Activated CD8-positive, alpha-beta T cell treated with anti-CD3 and anti-CD28 coated beads, Interleukin-2, amount 10 ng/mL, durations not matched to agents 7 days and 5 days (primary cell): ENCODE measurements around the gene DMRT1. TPM values are rescaled to one million over a fixed set of nuclear protein-coding genes. Genes with fewer than 3 reads are reported as not detected.

Experiments used
- ATAC-seq: fragments of 150-1000 bp; cut with Tn5 transposase; one replicate; pipeline ENCODE4 v1.10.0; 2021; ENCODE audit warnings: moderate library complexity
- CTCF ChIA-PET: fragments of 350-600 bp; sonication (Branson Sonifier 250); formaldehyde crosslinking; loops from one replicate; lab custom pipeline; 2021; ENCODE audit warnings: antibody characterized with exemption; lab: Charles Lee
- POLR2A ChIA-PET: fragments of 350-600 bp; sonication (Branson Sonifier 250); formaldehyde crosslinking; loops from one replicate; lab custom pipeline; 2021; ENCODE audit warnings: antibody characterized with exemption; lab: Charles Lee
- DNase-seq: peaks from one replicate; pipeline ENCODE4 v3.0.0-alpha.2; 2020
- H3K27ac Mint-ChIP-seq: one replicate; pipeline ENCODE4 v1.8.0; 2021; ENCODE audit warnings: mild to moderate bottlenecking, mixed read lengths
- H3K27me3 Mint-ChIP-seq: one replicate; pipeline ENCODE4 v1.8.0; 2021; ENCODE audit warnings: low read depth, mixed read lengths
- H3K36me3 Mint-ChIP-seq: one replicate; pipeline ENCODE4 v1.8.0; 2021; ENCODE audit warnings: low read depth, mixed read lengths
- H3K4me1 Mint-ChIP-seq: one replicate; pipeline ENCODE4 v1.8.0; 2021; ENCODE audit warnings: low read depth, mixed read lengths
- H3K4me3 Mint-ChIP-seq: one replicate; pipeline ENCODE4 v1.8.0; 2021; ENCODE audit warnings: mild to moderate bottlenecking, mixed read lengths
- H3K9me3 Mint-ChIP-seq: one replicate; pipeline ENCODE4 v1.8.0; 2022; ENCODE audit warnings: mixed read lengths; ENCODE audit not compliant: insufficient read depth
- total RNA-seq, 2 experiments: library from RNA; stranded (reverse); gene quantifications; one replicate each; pipeline ENCODE4 v1.2.3, GENCODE V29; 2021

Gene DMRT1
- total RNA-seq, 2 experiments from 2014 or later, result not detected

GRCh38 chr9:875119-875962, 33.8 kb downstream of the DMRT1 start:
- ATAC-seq, result no peak

GRCh38 chr9:876425-876824, 34.9 kb downstream of the DMRT1 start:
- no peak for ATAC-seq
- H3K27me3 Mint-ChIP-seq, result peaks cover 22% of the 10 kb centered on the region
- no peaks in the 10 kb centered on the region for H3K36me3 Mint-ChIP-seq
- POLR2A ChIA-PET, result interaction anchor here (0.6 kb wide), 1 partner anchor 32 kb away, joined by 3 read pairs; no protein-coding TSS in a partner anchor
- no peak overlapping the region for H3K27ac Mint-ChIP-seq
- H3K4me3 Mint-ChIP-seq, result no peak overlapping the region
- H3K4me1 Mint-ChIP-seq, result peaks cover 12% of the 10 kb centered on the region
- no peak for DNase-seq
- CTCF ChIA-PET, result interaction anchor here (0.9 to 1.8 kb wide), 3 partner anchors 18 to 128 kb away, joined by 3 to 5 read pairs (median 4); no protein-coding TSS in a partner anchor
- no peaks in the 10 kb centered on the region for H3K9me3 Mint-ChIP-seq

More at GRCh38 chr9:875119-875962, 33.8 kb downstream of the DMRT1 start:
- Mint-ChIP-seq H3K4me1 (peaks cover 4% of the 10 kb centered on the region), H3K27me3 (peaks cover 23% of the 10 kb centered on the region), H3K4me3 (no peak overlapping the region), H3K27ac (no peak overlapping the region), H3K9me3 (no peaks in the 10 kb centered on the region), H3K36me3 (no peaks in the 10 kb centered on the region)
- CTCF ChIA-PET, result interaction anchor here (0.9 to 1.8 kb wide), 3 partner anchors 19 to 129 kb away, joined by 3 to 5 read pairs (median 4); no protein-coding TSS in a partner anchor
- POLR2A ChIA-PET, result no interaction called here
- DNase-seq, result no peak

- DNase-seq (no peak), ATAC-seq (no peak)
- ChIA-PET CTCF (interaction anchor here (1.0 to 1.2 kb wide), 3 partner anchors 13 to 131 kb away, joined by 3 to 7 read pairs (median 4); no protein-coding TSS in a partner anchor), POLR2A (no interaction called here)
- Mint-ChIP-seq H3K36me3 (no peaks in the 10 kb centered on the region), H3K4me1 (peaks cover 21% of the 10 kb centered on the region), H3K27me3 (peaks cover 22% of the 10 kb centered on the region), H3K9me3 (no peaks in the 10 kb centered on the region), H3K4me3 (no peak overlapping the region), H3K27ac (no peak overlapping the region)
Observed at GRCh38 chr9:878239-878638, 36.7 kb downstream of the DMRT1 start.

- peaks cover 21% of the 10 kb centered on the region for H3K4me1 Mint-ChIP-seq
- POLR2A ChIA-PET, result interaction anchor here (1.9 kb wide), 1 partner anchor 11 kb away, joined by 4 read pairs; no protein-coding TSS in a partner anchor
- no peaks in the 10 kb centered on the region for H3K36me3 Mint-ChIP-seq
- H3K4me3 Mint-ChIP-seq, result no peak overlapping the region
- CTCF ChIA-PET, result interaction anchor here (1.0 to 2.3 kb wide), 4 partner anchors 11 to 128 kb away, joined by 4 to 8 read pairs (median 6); no protein-coding TSS in a partner anchor
- ATAC-seq (peak; percentile 86), DNase-seq (peak; percentile 37)
- H3K9me3 Mint-ChIP-seq, result no peaks in the 10 kb centered on the region
- H3K27ac Mint-ChIP-seq, result no peak overlapping the region
- H3K27me3 Mint-ChIP-seq, result peaks cover 25% of the 10 kb centered on the region
Observed at GRCh38 chr9:880725-881124, 39.2 kb downstream of the DMRT1 start.

GRCh38 chr9:882416-882924, 41.0 kb downstream of the DMRT1 start:
- DNase-seq (no peak), ATAC-seq (no peak)
- H3K27ac Mint-ChIP-seq, result no peak overlapping the region
- POLR2A ChIA-PET, result no interaction called here
- CTCF ChIA-PET, result interaction anchor here (1.2 to 2.1 kb wide), 3 partner anchors 11 to 126 kb away, joined by 5 to 8 read pairs (median 6); no protein-coding TSS in a partner anchor
- H3K4me1 Mint-ChIP-seq, result peaks cover 21% of the 10 kb centered on the region
- no peaks in the 10 kb centered on the region for H3K36me3 Mint-ChIP-seq
- no peaks in the 10 kb centered on the region for H3K9me3 Mint-ChIP-seq
- H3K27me3 Mint-ChIP-seq, result peaks cover 22% of the 10 kb centered on the region
- H3K4me3 Mint-ChIP-seq, result no peak overlapping the region

- H3K4me3 Mint-ChIP-seq, result no peak overlapping the region
- H3K27ac Mint-ChIP-seq, result no peak overlapping the region
- POLR2A ChIA-PET, result no interaction called here
- H3K9me3 Mint-ChIP-seq, result no peaks in the 10 kb centered on the region
- CTCF ChIA-PET, result no interaction called here
- peaks cover 21% of the 10 kb centered on the region for H3K4me1 Mint-ChIP-seq
- no peak for DNase-seq
- H3K27me3 Mint-ChIP-seq, result peaks cover 21% of the 10 kb centered on the region
- ATAC-seq, result no peak
- no peaks in the 10 kb centered on the region for H3K36me3 Mint-ChIP-seq
Observed at GRCh38 chr9:883011-883410, 41.5 kb downstream of the DMRT1 start.

GRCh38 chr9:886886-887285, 45.4 kb downstream of the DMRT1 start:
- no peak for DNase-seq
- no peaks in the 10 kb centered on the region for H3K9me3 Mint-ChIP-seq
- H3K27me3 Mint-ChIP-seq, result peaks cover 9% of the 10 kb centered on the region
- H3K4me1 Mint-ChIP-seq, result peaks cover 5% of the 10 kb centered on the region
- H3K36me3 Mint-ChIP-seq, result no peaks in the 10 kb centered on the region
- POLR2A ChIA-PET, result no interaction called here
- CTCF ChIA-PET, result interaction anchor here (1.1 kb wide), 1 partner anchor 113 kb away, joined by 3 read pairs; no protein-coding TSS in a partner anchor
- H3K27ac Mint-ChIP-seq, result no peak overlapping the region
- no peak overlapping the region for H3K4me3 Mint-ChIP-seq
- ATAC-seq, result no peak

GRCh38 chr9:892123-892522, 50.6 kb downstream of the DMRT1 start:
- Mint-ChIP-seq H3K9me3 (no peaks in the 10 kb centered on the region), H3K27ac (no peak overlapping the region), H3K4me3 (no peak overlapping the region), H3K4me1 (peaks cover 8% of the 10 kb centered on the region), H3K27me3 (peaks cover 12% of the 10 kb centered on the region), H3K36me3 (no peaks in the 10 kb centered on the region)
- DNase-seq, result no peak
- CTCF ChIA-PET, result interaction anchor here (0.9 to 6.2 kb wide), 6 partner anchors 11 to 118 kb away, joined by 3 to 52 read pairs (median 4); no protein-coding TSS in a partner anchor
- POLR2A ChIA-PET, result no interaction called here
- no peak for ATAC-seq

- POLR2A ChIA-PET, result no interaction called here
- H3K27me3 Mint-ChIP-seq, result peaks cover 13% of the 10 kb centered on the region
- H3K27ac Mint-ChIP-seq, result no peak overlapping the region
- DNase-seq (no peak), ATAC-seq (no peak)
- no peak overlapping the region for H3K4me3 Mint-ChIP-seq
- peaks cover 8% of the 10 kb centered on the region for H3K4me1 Mint-ChIP-seq
- CTCF ChIA-PET, result interaction anchor here (0.9 to 6.2 kb wide), 10 partner anchors 11 to 146 kb away, joined by 3 to 52 read pairs (median 6); no protein-coding TSS in a partner anchor
- H3K36me3 Mint-ChIP-seq, result no peaks in the 10 kb centered on the region
- no peaks in the 10 kb centered on the region for H3K9me3 Mint-ChIP-seq
Observed at GRCh38 chr9:893115-893514, 51.6 kb downstream of the DMRT1 start.

- ChIA-PET CTCF (interaction anchor here (0.9 to 6.2 kb wide), 13 partner anchors 10 to 145 kb away, joined by 3 to 52 read pairs (median 5); no protein-coding TSS in a partner anchor), POLR2A (no interaction called here)
- H3K4me1 Mint-ChIP-seq, result peaks cover 8% of the 10 kb centered on the region
- H3K27me3 Mint-ChIP-seq, result peaks cover 20% of the 10 kb centered on the region
- no peak overlapping the region for H3K27ac Mint-ChIP-seq
- no peaks in the 10 kb centered on the region for H3K36me3 Mint-ChIP-seq
- no peak overlapping the region for H3K4me3 Mint-ChIP-seq
- H3K9me3 Mint-ChIP-seq, result no peaks in the 10 kb centered on the region
- ATAC-seq (peak; percentile 93), DNase-seq (peak; percentile 69)
Observed at GRCh38 chr9:893843-894420, 52.4 kb downstream of the DMRT1 start.

- Mint-ChIP-seq H3K27ac (no peak overlapping the region), H3K9me3 (no peaks in the 10 kb centered on the region), H3K4me1 (peaks cover 8% of the 10 kb centered on the region), H3K4me3 (no peak overlapping the region), H3K27me3 (peaks cover 29% of the 10 kb centered on the region), H3K36me3 (no peaks in the 10 kb centered on the region)
- ChIA-PET CTCF (interaction anchor here (1.0 to 2.5 kb wide), 5 partner anchors 24 to 110 kb away, joined by 3 to 15 read pairs (median 3); no protein-coding TSS in a partner anchor), POLR2A (no interaction called here)
- no peak for ATAC-seq
- DNase-seq, result no peak
Observed at GRCh38 chr9:899440-900184, 58.1 kb downstream of the DMRT1 start.
